ENCODE data around the gene CDK19. TPM values are rescaled to one million over a fixed set of nuclear protein-coding genes. Genes with fewer than 3 reads are reported as not detected.

The CDK19 gene
- polyA plus RNA-seq (3.8 to 6.4 TPM (median 4.9 TPM) in 3 replicates), polyA minus RNA-seq (1.3 to 7.1 TPM (median 5.0 TPM) in 3 replicates)
- 4.8 TPM for polyA plus RNA-seq (2011; ENCODE audit: low read depth)
- 3.4 and 6.3 TPM in 2 replicates for polyA plus RNA-seq (2011; cell fraction: cytosol; rRNA removed)
- 5.2 and 6.8 TPM in 2 replicates for polyA plus RNA-seq (2011; cell fraction: nucleus; rRNA removed)
- polyA plus RNA-seq (2012; ENCODE audit: low replicate concordance) = 2.9 and 5.4 TPM in 2 replicates
- polyA minus RNA-seq (2011; cell fraction: cytosol; rRNA and poly(A)+ RNA removed) = 4.2 TPM
- 3.9 and 8.5 TPM in 2 replicates for polyA minus RNA-seq (2011; cell fraction: nucleus; rRNA and poly(A)+ RNA removed)

GRCh38 chr6:110815411-110816409 is at the start of gene CDK19:
TSS of gene CDK19 (minus strand) at chr6:110815469. CDS start at chr6:110815136, 333 bp downstream.
- FAIRE-seq (peak; percentile 86), DNase-seq (ENCODE audit: low read depth, low spot score) (peak; percentile 90)
- Histone ChIP-seq H3K9ac (ENCODE audit: control insufficient read depth, extremely low read depth, insufficient read depth, low read length) (peak within 1 kb of the TSS; percentile 98), H2AFZ (ENCODE audit: control insufficient read depth, low read length) (peak within 1 kb of the TSS; percentile 97), H3K27me3 (ENCODE audit: control insufficient read depth, extremely low read depth, insufficient read depth, low read length) (no peaks in the 10 kb centered on the region), H3K4me1 (ENCODE audit: control insufficient read depth, extremely low read depth, insufficient read depth, low read length) (peaks cover 25% of the 10 kb centered on the region), H3K4me3 (ENCODE audit: control insufficient read depth in 2 of 3, extremely low read depth in 1 of 3, insufficient read depth in 2 of 3, low read depth in 1 of 3, low read length in 3 of 3) (peak within 1 kb of the TSS; percentile 72 to 99 (median 95)), H4K20me1 (ENCODE audit: control insufficient read depth, extremely low read depth, insufficient read depth, low read length) (no peaks in the 10 kb centered on the region), H3K9me3 (ENCODE audit: control insufficient read depth, low read depth, low read length) (no peaks in the 10 kb centered on the region), H3K4me2 (ENCODE audit: control insufficient read depth, extremely low read depth, insufficient read depth, low read depth, low read length) (peak within 1 kb of the TSS; percentile 96), H3K9me1 (ENCODE audit: control insufficient read depth, extremely low read depth, insufficient read depth, low read length) (no peaks in the 10 kb centered on the region), H3K27ac (ENCODE audit: control insufficient read depth, insufficient read depth, low read length) (peak within 1 kb of the TSS; percentile 100), H3K79me2 (ENCODE audit: control insufficient read depth, insufficient read depth, low read length) (peaks cover 16% of the 10 kb centered on the region), H3K36me3 (ENCODE audit: control insufficient read depth in 2 of 2, extremely low read depth in 1 of 2, insufficient read depth in 2 of 2, low read length in 2 of 2) (no peaks in the 10 kb centered on the region)
- dilution Hi-C loops (cut with MboI; ENCODE audit: extremely low pct_ligation_motif_present, low sequenced_read_pairs) = no loop called here
- TF ChIP-seq EZH2 (IDR thresholded peaks at IDR 0.05; ENCODE audit: low read length) (no peak), CTCF (optimal IDR thresholded peaks at IDR 0.05 in 1 of 3, IDR thresholded peaks at IDR 0.05 in 1 of 3, conservative IDR thresholded peaks at IDR 0.05 in 1 of 3; ENCODE audit: extremely low read depth in 1 of 3, insufficient read depth in 2 of 3, low read length in 3 of 3) (no peak)

- dilution Hi-C loops (cut with MboI; ENCODE audit: extremely low pct_ligation_motif_present, low sequenced_read_pairs) = no loop called here
- Histone ChIP-seq H3K27ac (ENCODE audit: control insufficient read depth, insufficient read depth, low read length) (no peak overlapping the region), H2AFZ (ENCODE audit: control insufficient read depth, low read length) (no peak overlapping the region), H3K4me2 (ENCODE audit: control insufficient read depth, extremely low read depth, insufficient read depth, low read depth, low read length) (no peak overlapping the region), H3K27me3 (ENCODE audit: control insufficient read depth, extremely low read depth, insufficient read depth, low read length) (no peaks in the 10 kb centered on the region), H4K20me1 (ENCODE audit: control insufficient read depth, extremely low read depth, insufficient read depth, low read length) (no peaks in the 10 kb centered on the region), H3K36me3 (ENCODE audit: control insufficient read depth in 2 of 2, extremely low read depth in 1 of 2, insufficient read depth in 2 of 2, low read length in 2 of 2) (no peaks in the 10 kb centered on the region), H3K79me2 (ENCODE audit: control insufficient read depth, insufficient read depth, low read length) (no peaks in the 10 kb centered on the region), H3K4me1 (ENCODE audit: control insufficient read depth, extremely low read depth, insufficient read depth, low read length) (no peaks in the 10 kb centered on the region), H3K9me3 (ENCODE audit: control insufficient read depth, low read depth, low read length) (no peaks in the 10 kb centered on the region), H3K9ac (ENCODE audit: control insufficient read depth, extremely low read depth, insufficient read depth, low read length) (no peak overlapping the region), H3K4me3 (ENCODE audit: control insufficient read depth in 2 of 3, extremely low read depth in 1 of 3, insufficient read depth in 2 of 3, low read depth in 1 of 3, low read length in 3 of 3) (no peak overlapping the region), H3K9me1 (ENCODE audit: control insufficient read depth, extremely low read depth, insufficient read depth, low read length) (no peaks in the 10 kb centered on the region)
- TF ChIP-seq EZH2 (IDR thresholded peaks at IDR 0.05; ENCODE audit: low read length) (no peak), CTCF (optimal IDR thresholded peaks at IDR 0.05 in 1 of 3, IDR thresholded peaks at IDR 0.05 in 1 of 3, conservative IDR thresholded peaks at IDR 0.05 in 1 of 3; ENCODE audit: extremely low read depth in 1 of 3, insufficient read depth in 2 of 3, low read length in 3 of 3) (no peak)
- FAIRE-seq (no peak), DNase-seq (ENCODE audit: low read depth, low spot score) (no peak)
Measured at GRCh38 chr6:110864824-110865223, 49.6 kb upstream of the CDK19 start.
